Gastroesophageal sphincter (tissue), 2 donors: ENCODE data around the gene FAM89A.

Source experiments
- EP300 ChIP-seq: sonication (generic); formaldehyde crosslinking; IDR thresholded peaks from one replicate; pipeline ENCODE4 v1.6.1; 2017; ENCODE audit warnings: antibody characterized with exemption, mild to moderate bottlenecking
- POLR2A ChIP-seq, 2 donors: fragments of 450-650 bp; IDR thresholded peaks; one replicate each; pipeline ENCODE4 v1.6.1; 2017; ENCODE audit warnings: antibody characterized with exemption in 2 of 2, mild to moderate bottlenecking in 2 of 2, moderate library complexity in 1 of 2

- TF ChIP-seq POLR2A (IDR thresholded peaks at IDR 0.05) (no peak), EP300 (no peak)
These were observed 32.0 kb upstream of the FAM89A start for GRCh38 chr1:231072041-231072440.
